ENCODE results near the gene GPR135. TPM values are rescaled to one million over a fixed set of nuclear protein-coding genes. Genes with fewer than 3 reads are reported as not detected.

Gene GPR135
- polyA plus RNA-seq, 3 donors, result 0.05 to 0.69 TPM; not detected in 1

DNA sequence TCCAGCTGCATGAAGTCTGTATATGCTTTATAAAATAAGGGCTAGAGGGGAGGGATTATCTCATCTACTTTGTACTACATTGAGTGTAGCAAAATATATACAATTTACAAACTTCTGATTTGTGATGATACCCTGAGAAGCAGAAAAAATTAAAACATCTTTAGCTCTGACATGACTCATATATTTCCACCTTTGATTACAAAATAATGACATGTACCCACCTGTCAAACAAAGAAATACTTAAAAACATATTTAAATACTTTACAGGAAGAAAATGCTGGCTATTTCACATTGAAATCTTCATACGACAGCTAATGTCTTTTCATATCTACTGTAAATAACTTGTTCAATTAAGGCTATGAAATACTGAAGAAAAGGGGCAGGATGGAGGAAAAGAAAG is 3.3 kb downstream of the GPR135 start:
- H3K4me3 Mint-ChIP-seq, result no peak overlapping the region
- H3K4me3 ChIP-seq (replicated peaks in 1 of 3; ENCODE audit: low read depth in 2 of 3, low read length in 3 of 3), result no peak overlapping the region
- peaks cover 0 to 11% of the 10 kb centered on the region in 2 donors for H3K9me3 ChIP-seq (replicated peaks in 1 of 2; ENCODE audit: control insufficient read depth in 1 of 2, insufficient read depth in 1 of 2, low read length in 2 of 2)
- H3K36me3 Mint-ChIP-seq, result peaks cover 28 to 34% of the 10 kb centered on the region in 2 donors
- H3K27me3 Mint-ChIP-seq (ENCODE audit: low read depth in 3 of 3), result peaks cover 27 to 32% (median 28%) of the 10 kb centered on the region in 3 donors
- intact Hi-C loops (cut with micrococcal nuclease), result no loop called here
- no peaks in the 10 kb centered on the region for H3K36me3 ChIP-seq (replicated peaks in 1 of 2; ENCODE audit: control insufficient read depth in 1 of 2, insufficient read depth in 2 of 2, low read length in 2 of 2)
- peaks cover 10 to 20% of the 10 kb centered on the region in 2 donors for H3K4me1 ChIP-seq (ENCODE audit: control insufficient read depth in 1 of 2, insufficient read depth in 2 of 2, low read length in 2 of 2)
- no peak for TF ChIP-seq CTCF (IDR thresholded peaks at IDR 0.05)
- no peak overlapping the region for H2AFZ ChIP-seq (ENCODE audit: insufficient read depth, low read depth, low read length, poor library complexity, severe bottlenecking)
- WGBS (ENCODE audit: insufficient coverage), result no CpG with 5 or more reads among the region's 1 CpG
- peaks cover 12% of the 10 kb centered on the region for H3K4me1 Mint-ChIP-seq
- H3K9me3 Mint-ChIP-seq, result peaks cover 0 to 12% (median 5%) of the 10 kb centered on the region in 7 donors
- no peak overlapping the region for H3K9ac ChIP-seq (ENCODE audit: insufficient read depth, low read length, poor library complexity, severe bottlenecking)
- H3K27ac ChIP-seq (ENCODE audit: low read depth in 1 of 2, low read length in 2 of 2), result no peak overlapping the region
- DNase-seq, result no peak
- no peak overlapping the region for H3K27ac Mint-ChIP-seq
- no peak overlapping the region for H3K4me2 ChIP-seq (replicated peaks; ENCODE audit: extremely low read depth, low read length, poor library complexity, severe bottlenecking)
- H3K27me3 ChIP-seq (ENCODE audit: control insufficient read depth in 2 of 2, insufficient read depth in 2 of 2, low read length in 2 of 2), result peaks cover 29 to 32% of the 10 kb centered on the region in 2 donors
- H3K79me2 ChIP-seq (ENCODE audit: insufficient read depth, low read length), result no peaks in the 10 kb centered on the region
- H4K20me1 ChIP-seq (ENCODE audit: insufficient read depth, low read length), result no peaks in the 10 kb centered on the region

GRCh38 chr14:59460378-59460777 is 4.8 kb downstream of the GPR135 start:
- H3K4me1 ChIP-seq (ENCODE audit: control insufficient read depth in 1 of 2, insufficient read depth in 2 of 2, low read length in 2 of 2), result peaks cover 9 to 18% of the 10 kb centered on the region in 2 donors
- H4K20me1 ChIP-seq (ENCODE audit: insufficient read depth, low read length), result no peaks in the 10 kb centered on the region
- H2AFZ ChIP-seq (ENCODE audit: insufficient read depth, low read depth, low read length, poor library complexity, severe bottlenecking), result no peak overlapping the region
- intact Hi-C loops (cut with micrococcal nuclease), result no loop called here
- no peak for DNase-seq
- H3K27me3 Mint-ChIP-seq (ENCODE audit: low read depth in 3 of 3), result peaks cover 18 to 23% (median 19%) of the 10 kb centered on the region in 3 donors
- H3K9ac ChIP-seq (ENCODE audit: insufficient read depth, low read length, poor library complexity, severe bottlenecking), result no peak overlapping the region
- peaks cover 10% of the 10 kb centered on the region for H3K4me1 Mint-ChIP-seq
- TF ChIP-seq CTCF (IDR thresholded peaks at IDR 0.05), result no peak
- no peak overlapping the region for H3K27ac ChIP-seq (ENCODE audit: low read depth in 1 of 2, low read length in 2 of 2)
- H3K9me3 ChIP-seq (replicated peaks in 1 of 2; ENCODE audit: control insufficient read depth in 1 of 2, insufficient read depth in 1 of 2, low read length in 2 of 2), result peaks cover 0 to 10% of the 10 kb centered on the region in 2 donors
- no CpG with 5 or more reads among the region's 1 CpG for WGBS (ENCODE audit: insufficient coverage)
- H3K4me3 ChIP-seq (replicated peaks in 1 of 3; ENCODE audit: low read depth in 2 of 3, low read length in 3 of 3), result no peak overlapping the region
- H3K4me3 Mint-ChIP-seq, result no peak overlapping the region
- no peak overlapping the region for H3K27ac Mint-ChIP-seq
- H3K79me2 ChIP-seq (ENCODE audit: insufficient read depth, low read length), result no peaks in the 10 kb centered on the region
- peaks cover 0 to 11% (median 5%) of the 10 kb centered on the region in 7 donors for H3K9me3 Mint-ChIP-seq
- H3K4me2 ChIP-seq (replicated peaks; ENCODE audit: extremely low read depth, low read length, poor library complexity, severe bottlenecking), result no peak overlapping the region
- peaks cover 22 to 28% of the 10 kb centered on the region in 2 donors for H3K36me3 Mint-ChIP-seq
- no peaks in the 10 kb centered on the region for H3K36me3 ChIP-seq (replicated peaks in 1 of 2; ENCODE audit: control insufficient read depth in 1 of 2, insufficient read depth in 2 of 2, low read length in 2 of 2)
- H3K27me3 ChIP-seq (ENCODE audit: control insufficient read depth in 2 of 2, insufficient read depth in 2 of 2, low read length in 2 of 2), result peaks cover 19 to 20% of the 10 kb centered on the region in 2 donors

All from CD14-positive monocyte (primary cell).